ENCODE measurements around the gene TJP1.

DNA sequence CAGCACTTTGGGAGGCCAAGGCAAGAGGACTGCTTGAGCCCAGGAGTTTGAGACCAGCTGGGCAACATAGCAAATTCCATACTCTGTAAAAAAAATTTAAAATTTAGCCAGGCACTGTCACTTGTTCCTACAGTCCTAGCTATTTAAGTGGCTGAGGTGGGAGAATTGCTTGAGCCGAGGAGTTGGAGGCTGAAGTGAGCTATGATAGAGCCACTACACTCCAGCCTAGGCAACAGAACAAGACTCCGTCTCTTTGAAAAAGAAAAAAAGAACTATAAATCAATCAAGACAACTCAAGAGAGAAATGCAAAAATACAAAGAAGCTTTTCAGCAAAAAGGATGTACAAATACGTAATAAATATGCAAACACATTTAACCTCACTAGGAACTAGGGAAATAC is 78.8 kb downstream of the TJP1 start:
- TF ChIP-seq, protein P1, sequence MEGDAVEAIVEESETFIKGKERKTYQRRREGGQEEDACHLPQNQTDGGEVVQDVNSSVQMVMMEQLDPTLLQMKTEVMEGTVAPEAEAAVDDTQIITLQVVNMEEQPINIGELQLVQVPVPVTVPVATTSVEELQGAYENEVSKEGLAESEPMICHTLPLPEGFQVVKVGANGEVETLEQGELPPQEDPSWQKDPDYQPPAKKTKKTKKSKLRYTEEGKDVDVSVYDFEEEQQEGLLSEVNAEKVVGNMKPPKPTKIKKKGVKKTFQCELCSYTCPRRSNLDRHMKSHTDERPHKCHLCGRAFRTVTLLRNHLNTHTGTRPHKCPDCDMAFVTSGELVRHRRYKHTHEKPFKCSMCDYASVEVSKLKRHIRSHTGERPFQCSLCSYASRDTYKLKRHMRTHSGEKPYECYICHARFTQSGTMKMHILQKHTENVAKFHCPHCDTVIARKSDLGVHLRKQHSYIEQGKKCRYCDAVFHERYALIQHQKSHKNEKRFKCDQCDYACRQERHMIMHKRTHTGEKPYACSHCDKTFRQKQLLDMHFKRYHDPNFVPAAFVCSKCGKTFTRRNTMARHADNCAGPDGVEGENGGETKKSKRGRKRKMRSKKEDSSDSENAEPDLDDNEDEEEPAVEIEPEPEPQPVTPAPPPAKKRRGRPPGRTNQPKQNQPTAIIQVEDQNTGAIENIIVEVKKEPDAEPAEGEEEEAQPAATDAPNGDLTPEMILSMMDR (IDR thresholded peaks at IDR 0.05), result no peak
- TF ChIP-seq POLR2AphosphoS5 (IDR thresholded peaks at IDR 0.05), result no peak

Measured in gastroesophageal sphincter (tissue), 3 donors.